ENCODE data around the gene PARD6B.
A peak's percentile ranks its signal among the peaks of the same experiment; 100 is the strongest.
"Not testable (repeated sequence)": the region's sequence is repeated elsewhere in the genome, so short reads cannot be mapped to it uniquely, and the experiment has no call there.

PARD6B gene

GRCh38 chr20:50792708-50793574, 61.6 kb downstream of the PARD6B start:
- no peaks in the 10 kb centered on the region for H3K27me3 ChIP-seq (ENCODE audit: low read length)
- no peaks in the 10 kb centered on the region for H3K9me3 ChIP-seq (ENCODE audit: insufficient read depth, low read length)
- H3K4me2 ChIP-seq (ENCODE audit: low read depth, low read length, poor library complexity, severe bottlenecking) = no peak overlapping the region
- H3K79me2 ChIP-seq (ENCODE audit: insufficient read depth, low read length) = peaks cover 21% of the 10 kb centered on the region
- H3K4me3 ChIP-seq (ENCODE audit: insufficient read depth, low read length, poor library complexity, severe bottlenecking) = no peak overlapping the region
- no peaks in the 10 kb centered on the region for H4K20me1 ChIP-seq (ENCODE audit: low read depth, low read length)
- no peaks in the 10 kb centered on the region for H3K9me2 ChIP-seq (replicated peaks; ENCODE audit: insufficient read depth, low read length)
- TF ChIP-seq, protein P1, sequence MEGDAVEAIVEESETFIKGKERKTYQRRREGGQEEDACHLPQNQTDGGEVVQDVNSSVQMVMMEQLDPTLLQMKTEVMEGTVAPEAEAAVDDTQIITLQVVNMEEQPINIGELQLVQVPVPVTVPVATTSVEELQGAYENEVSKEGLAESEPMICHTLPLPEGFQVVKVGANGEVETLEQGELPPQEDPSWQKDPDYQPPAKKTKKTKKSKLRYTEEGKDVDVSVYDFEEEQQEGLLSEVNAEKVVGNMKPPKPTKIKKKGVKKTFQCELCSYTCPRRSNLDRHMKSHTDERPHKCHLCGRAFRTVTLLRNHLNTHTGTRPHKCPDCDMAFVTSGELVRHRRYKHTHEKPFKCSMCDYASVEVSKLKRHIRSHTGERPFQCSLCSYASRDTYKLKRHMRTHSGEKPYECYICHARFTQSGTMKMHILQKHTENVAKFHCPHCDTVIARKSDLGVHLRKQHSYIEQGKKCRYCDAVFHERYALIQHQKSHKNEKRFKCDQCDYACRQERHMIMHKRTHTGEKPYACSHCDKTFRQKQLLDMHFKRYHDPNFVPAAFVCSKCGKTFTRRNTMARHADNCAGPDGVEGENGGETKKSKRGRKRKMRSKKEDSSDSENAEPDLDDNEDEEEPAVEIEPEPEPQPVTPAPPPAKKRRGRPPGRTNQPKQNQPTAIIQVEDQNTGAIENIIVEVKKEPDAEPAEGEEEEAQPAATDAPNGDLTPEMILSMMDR (IDR thresholded peaks at IDR 0.05; ENCODE audit: insufficient read depth, low read length, poor library complexity, severe bottlenecking) = no peak
- no peak for TF ChIP-seq EZH2phosphoT487 (conservative IDR thresholded peaks at IDR 0.05; ENCODE audit: low read length)
- H3F3A ChIP-seq (ENCODE audit: insufficient read depth) = peaks cover 31% of the 10 kb centered on the region
- no peak overlapping the region for H3K27ac ChIP-seq (ENCODE audit: low read depth, low read length)
- no peak overlapping the region for H3K9ac ChIP-seq (ENCODE audit: low read length)
- no peaks in the 10 kb centered on the region; the same call in 1 of the 2 replicates for H3K36me3 ChIP-seq (ENCODE audit: low read length)
- no peak overlapping the region for H2AFZ ChIP-seq (ENCODE audit: low read depth, low read length, severe bottlenecking)

DNA sequence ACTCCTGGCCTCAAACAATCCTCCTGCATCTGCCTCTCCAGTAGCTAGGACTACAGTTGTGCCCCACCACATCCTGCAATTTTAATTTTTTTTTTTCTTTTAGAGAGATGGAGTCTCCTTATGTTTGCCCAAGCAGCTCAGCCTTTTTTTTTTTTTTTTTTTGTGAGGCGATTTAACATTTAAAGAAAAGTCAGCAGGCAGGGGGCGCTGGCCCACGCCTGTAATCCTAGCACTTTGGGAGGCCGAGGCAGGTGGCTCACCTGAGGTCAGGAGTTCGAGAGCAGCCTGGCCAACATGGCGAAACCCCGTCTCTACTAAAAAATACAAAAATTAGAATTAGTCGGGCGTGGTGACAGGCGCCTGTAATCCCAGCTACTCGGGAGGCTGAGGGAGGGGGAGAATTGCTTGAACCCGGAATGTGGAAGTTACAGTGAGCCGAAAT, 62.2 kb downstream of the PARD6B start:
- not testable (repeated sequence) for H3K4me3 ChIP-seq (ENCODE audit: insufficient read depth, low read length, poor library complexity, severe bottlenecking); H3K27me3 ChIP-seq (ENCODE audit: low read length); H3K9ac ChIP-seq (ENCODE audit: low read length); H3K36me3 ChIP-seq (ENCODE audit: low read length); H3K9me3 ChIP-seq (ENCODE audit: insufficient read depth, low read length); H3K9me2 ChIP-seq (replicated peaks; ENCODE audit: insufficient read depth, low read length); H3K27ac ChIP-seq (ENCODE audit: low read depth, low read length); H4K20me1 ChIP-seq (ENCODE audit: low read depth, low read length); H2AFZ ChIP-seq (ENCODE audit: low read depth, low read length, severe bottlenecking)
- peak overlapping the region; percentile 86 for H3K4me2 ChIP-seq (ENCODE audit: low read depth, low read length, poor library complexity, severe bottlenecking)
- peaks cover 37% of the 10 kb centered on the region for H3F3A ChIP-seq (ENCODE audit: insufficient read depth)
- peaks cover 27% of the 10 kb centered on the region for H3K79me2 ChIP-seq (ENCODE audit: insufficient read depth, low read length)
- TF ChIP-seq, protein P1 (IDR thresholded peaks at IDR 0.05; ENCODE audit: insufficient read depth, low read length, poor library complexity, severe bottlenecking) = peak; percentile 51

DNA sequence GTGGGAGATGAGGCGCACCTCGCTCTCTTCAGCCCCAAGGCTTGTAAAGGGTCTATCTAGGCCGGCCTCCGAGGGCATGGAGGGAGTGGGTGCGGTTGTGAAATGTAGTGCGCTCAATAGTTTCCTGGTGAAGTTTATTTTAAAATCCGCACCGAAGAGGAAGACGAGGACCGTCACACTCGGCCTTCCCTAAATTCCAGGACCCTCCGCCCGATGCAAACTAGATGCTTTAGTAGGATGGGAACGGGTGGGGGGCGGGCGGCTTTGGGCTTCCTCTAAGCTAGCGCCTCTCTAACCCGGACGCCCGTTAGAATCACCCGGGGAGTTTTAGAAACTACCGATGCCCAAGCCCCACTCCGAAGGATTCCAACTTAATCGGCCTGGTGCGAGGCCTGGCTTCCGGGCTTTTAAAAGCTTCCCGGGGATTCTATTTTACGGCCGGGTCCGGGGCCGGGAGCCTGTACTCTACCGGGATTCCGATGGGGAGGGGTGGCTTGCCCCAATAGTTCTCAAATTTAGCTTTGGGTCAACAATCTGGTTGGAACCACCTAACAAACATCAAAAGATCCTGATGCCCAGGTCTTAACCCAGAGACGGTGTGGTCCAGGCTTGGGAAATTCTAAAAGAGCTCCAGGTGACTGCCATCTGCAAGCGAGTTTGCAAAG, 62.9 kb downstream of the PARD6B start:
- peaks cover 45% of the 10 kb centered on the region for H3F3A ChIP-seq (ENCODE audit: insufficient read depth)
- no peaks in the 10 kb centered on the region for H3K9me3 ChIP-seq (ENCODE audit: insufficient read depth, low read length)
- H3K4me2 ChIP-seq (ENCODE audit: low read depth, low read length, poor library complexity, severe bottlenecking) = peak overlapping the region; percentile 86
- no peaks in the 10 kb centered on the region for H3K9me2 ChIP-seq (replicated peaks; ENCODE audit: insufficient read depth, low read length)
- no peaks in the 10 kb centered on the region for H3K27me3 ChIP-seq (ENCODE audit: low read length)
- peak overlapping the region; percentile 94 for H3K9ac ChIP-seq (ENCODE audit: low read length)
- no peak for TF ChIP-seq EZH2phosphoT487 (conservative IDR thresholded peaks at IDR 0.05; ENCODE audit: low read length)
- TF ChIP-seq, protein P1 (IDR thresholded peaks at IDR 0.05; ENCODE audit: insufficient read depth, low read length, poor library complexity, severe bottlenecking) = no peak
- no peaks in the 10 kb centered on the region for H4K20me1 ChIP-seq (ENCODE audit: low read depth, low read length)
- peak overlapping the region; percentile 44 for H3K4me3 ChIP-seq (ENCODE audit: insufficient read depth, low read length, poor library complexity, severe bottlenecking)
- peak overlapping the region; percentile 68 for H3K27ac ChIP-seq (ENCODE audit: low read depth, low read length)
- H3K79me2 ChIP-seq (ENCODE audit: insufficient read depth, low read length) = peaks cover 34% of the 10 kb centered on the region
- no peaks in the 10 kb centered on the region; the same call in 1 of the 2 replicates for H3K36me3 ChIP-seq (ENCODE audit: low read length)
- peak overlapping the region; percentile 89 for H2AFZ ChIP-seq (ENCODE audit: low read depth, low read length, severe bottlenecking)

All from SU-DHL-6 (cell line).